ENCODE data around the gene KRT5.
A peak's percentile ranks its signal among the peaks of the same experiment; 100 is the strongest.

Gene KRT5
- 0 to 0.09 (median 0) reads per million in 4 experiments for total RNA-seq

DNA sequence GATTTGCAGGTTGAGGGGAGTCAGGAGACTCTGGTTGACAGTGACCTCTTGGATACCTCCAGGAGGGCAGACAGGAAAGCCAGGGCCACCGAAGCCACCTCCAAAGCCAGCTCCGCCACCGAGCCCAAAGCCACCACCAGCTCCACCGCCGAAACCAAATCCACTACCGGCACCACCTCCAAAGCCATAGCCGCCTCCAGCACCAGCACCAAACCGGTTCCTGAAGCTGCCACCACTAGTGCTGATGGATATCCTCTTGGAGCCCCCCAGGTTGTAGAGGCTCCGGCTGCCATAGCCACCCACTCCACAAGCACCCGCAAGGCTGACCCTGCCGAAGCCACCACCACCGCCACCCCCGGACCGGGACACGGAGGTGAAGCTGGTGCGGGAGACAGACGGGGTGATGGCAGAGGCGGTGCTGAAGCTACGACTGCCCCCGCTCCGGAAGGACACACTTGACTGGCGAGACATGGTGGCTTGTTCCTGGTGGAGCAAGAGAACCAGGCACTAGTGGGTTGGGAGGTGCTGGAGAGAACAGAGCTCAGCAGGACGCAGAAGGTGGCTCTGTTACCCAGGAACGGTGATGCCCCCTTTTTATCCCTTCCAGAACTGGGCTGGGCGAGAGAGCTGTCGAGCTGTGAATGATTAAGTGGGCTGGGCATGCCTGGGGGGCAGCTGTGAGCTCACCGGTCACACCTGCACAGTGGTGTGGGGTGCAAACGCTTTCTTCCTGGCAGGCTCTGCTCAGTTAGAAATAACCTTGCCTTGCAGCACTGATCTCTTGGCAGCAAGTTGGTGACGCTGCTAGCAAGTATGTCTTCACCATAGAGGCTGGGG is at the start of gene KRT5:
KRT5 (minus strand) TSS at position 569 of the 837 bp plus-strand sequence; CDS start at position 471, 98 bp downstream.
- no peak for DNase-seq

DNA sequence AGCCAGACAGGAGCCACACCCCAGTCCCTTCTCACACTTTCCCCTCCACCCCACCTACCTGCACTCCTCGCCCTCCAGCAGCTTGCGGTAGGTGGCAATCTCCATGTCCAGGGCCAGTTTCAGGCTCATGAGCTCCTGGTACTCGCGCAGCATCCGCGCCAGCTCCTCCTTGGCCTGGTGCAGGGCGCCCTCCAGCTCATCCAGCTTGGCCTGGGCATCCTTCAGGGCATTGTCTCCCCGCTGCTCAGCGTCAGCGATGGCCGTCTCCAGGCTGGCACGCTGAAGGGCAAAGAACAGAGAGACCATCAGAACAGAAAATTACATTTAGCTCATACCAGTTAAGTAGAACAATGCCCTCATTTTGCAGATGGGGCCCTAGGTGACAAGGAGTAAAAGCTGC is 47.9 kb upstream of the KRT5 start:
- no peak for DNase-seq

DNA sequence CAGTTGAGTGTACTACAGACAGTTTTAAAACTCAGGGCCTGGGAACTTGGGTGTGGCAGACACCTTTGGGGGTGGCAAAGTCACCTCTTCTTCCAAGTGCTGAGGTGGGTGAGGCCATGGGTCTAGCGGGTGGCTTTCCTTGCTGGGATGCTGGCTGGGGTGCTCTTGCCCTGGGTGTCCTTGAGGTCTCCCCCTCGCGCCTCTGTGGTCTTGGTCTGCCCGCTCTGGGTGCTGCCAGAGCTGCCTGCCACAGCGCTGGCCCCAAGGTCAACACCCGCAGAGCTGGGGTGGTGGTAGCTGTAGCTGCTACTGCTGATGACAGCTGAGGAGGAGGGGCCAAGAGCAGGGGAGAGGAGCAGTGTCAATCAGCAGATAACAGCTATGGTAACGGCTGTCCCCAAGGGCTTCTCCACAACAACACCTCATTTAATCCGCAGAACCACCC is 46.7 kb upstream of the KRT5 start:
- DNase-seq: peak; percentile 7

DNA sequence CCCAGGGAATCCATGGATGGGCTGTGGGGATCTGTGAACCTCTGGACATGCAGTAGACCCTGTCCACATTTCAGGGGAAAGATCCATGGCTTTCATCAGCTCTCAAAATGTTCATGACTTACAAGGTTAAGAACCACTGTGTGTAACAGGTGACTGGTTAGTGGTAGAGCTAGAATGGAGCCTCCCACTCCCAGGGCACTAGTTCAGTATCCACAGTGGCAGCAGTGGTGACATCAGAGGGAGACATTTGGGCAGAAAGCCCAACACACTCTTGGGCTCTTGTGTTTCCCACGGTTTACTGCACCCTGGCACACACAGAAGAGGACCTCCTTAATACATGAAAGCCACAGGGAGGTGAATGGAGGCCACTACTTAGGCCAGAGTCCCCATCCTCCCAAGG is 44.4 kb upstream of the KRT5 start:
- DNase-seq: no peak

DNA sequence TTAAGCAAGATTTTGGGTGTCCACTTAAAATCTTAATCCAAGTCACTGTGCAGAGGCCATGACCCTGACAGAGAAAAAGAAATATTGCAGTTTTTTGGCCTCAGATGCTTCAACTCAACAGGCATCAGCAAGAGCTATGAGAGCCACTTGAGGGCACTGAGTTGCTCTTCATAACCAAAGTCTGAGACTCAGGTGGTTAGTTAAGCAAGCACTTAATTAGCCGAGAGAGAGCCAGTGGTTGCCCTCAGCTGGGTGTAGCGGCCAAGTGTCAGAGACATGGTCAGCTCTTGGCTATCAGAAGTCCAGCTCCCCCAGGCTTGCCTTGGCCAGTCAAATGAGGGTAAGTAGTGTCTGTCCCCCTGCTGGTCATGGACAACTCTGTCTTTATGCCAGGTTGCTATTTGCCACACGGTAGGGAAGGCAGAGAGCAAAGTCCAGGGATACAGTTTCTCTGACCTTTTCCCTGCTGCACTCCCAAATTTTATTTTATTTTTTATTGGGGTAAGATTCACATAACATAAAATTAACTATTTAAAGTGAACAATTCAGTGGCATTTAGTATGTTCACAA is 41.8 kb upstream of the KRT5 start:
- no peak for DNase-seq

DNA sequence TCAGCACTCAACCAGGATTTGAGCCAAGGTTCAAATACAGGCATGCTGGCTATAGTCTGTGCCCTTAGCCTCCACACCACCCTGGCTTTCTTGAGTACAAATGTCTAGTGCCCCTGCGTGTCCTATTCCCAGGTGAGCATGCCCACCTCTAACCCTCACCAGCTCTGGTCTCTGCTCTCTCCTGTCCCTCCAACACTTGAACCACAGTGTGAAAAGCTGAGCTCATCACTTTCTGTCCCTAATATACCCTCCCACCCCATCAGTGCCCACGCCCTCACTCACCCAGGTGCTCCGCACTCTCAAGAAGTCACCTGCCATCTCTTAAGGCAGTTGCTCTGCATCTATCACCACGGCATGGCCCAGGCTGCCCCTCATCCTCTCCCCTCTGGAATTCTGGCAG is 39.8 kb upstream of the KRT5 start:
- no peak for DNase-seq

DNA sequence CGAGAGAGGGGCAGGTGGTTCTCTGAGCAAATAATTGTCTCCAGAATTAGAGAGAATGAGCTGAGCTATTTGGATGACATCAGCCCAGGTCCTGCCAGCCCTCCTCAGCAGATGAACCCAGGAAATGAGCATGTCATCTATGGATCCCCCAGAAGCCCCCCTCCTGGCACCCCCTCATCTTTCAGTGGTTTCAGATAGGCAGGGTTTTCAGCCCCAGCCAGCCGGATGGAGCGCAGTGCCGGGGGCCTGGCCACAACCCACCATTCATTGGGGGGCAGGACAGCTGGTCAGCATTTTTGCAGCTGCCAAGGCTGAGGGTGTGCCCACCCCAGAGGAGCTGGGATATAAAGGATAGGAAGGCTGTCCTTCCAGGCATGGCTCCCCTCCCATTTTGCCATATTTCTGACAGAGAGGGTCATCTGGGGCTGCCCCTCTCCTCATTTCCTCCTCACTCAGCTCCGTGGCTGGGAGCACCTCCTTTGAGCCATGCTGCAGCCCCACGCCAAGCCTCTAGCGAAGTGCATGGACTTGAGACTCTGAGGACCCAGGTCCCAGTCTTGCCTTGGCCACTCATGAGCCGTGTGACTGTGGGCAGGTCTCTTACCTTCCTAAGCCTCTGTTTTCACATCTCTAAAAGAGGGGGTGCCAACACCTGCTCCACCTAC is 38.7 kb upstream of the KRT5 start:
- DNase-seq: no peak

DNA sequence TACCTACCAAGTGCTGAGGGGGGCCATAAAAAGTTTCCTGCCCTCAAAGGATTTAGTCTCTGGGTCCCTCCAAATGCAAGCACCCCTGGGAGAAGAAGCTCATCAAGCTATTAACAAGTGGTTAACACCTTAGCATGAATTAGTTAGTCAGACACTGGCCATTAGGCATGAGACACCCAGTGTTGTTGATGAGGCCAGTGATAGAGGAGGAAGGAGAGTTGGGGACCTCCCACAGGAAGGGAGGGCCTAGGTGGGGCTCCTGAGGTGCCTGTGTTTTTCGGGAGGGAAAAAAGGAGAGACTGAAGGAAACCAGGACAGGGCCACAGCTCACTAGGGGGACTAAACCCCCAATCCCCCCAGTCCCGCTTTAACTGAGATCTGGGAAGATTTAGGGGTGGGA is 37.3 kb upstream of the KRT5 start:
- DNase-seq: no peak

DNA sequence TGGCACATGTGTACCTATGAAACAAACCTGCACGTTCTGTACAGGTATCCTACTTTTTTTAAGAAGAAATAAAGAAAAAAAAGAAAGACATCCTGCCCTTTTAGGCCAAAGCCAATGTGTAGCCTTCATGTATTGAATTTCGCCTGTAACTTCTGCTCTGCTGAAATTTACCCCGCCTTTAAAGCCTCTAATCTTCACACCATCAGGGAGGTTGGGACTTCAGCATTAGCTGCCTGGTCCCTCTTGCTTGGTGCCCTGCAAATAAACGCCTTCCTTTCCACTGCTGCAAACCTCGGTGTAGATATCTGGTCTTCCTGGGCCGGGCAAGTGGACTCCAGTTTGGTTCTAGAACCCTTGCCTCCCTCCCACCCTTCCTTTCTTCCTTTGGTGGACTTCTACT is 35.4 kb upstream of the KRT5 start:
- no peak for DNase-seq

DNA sequence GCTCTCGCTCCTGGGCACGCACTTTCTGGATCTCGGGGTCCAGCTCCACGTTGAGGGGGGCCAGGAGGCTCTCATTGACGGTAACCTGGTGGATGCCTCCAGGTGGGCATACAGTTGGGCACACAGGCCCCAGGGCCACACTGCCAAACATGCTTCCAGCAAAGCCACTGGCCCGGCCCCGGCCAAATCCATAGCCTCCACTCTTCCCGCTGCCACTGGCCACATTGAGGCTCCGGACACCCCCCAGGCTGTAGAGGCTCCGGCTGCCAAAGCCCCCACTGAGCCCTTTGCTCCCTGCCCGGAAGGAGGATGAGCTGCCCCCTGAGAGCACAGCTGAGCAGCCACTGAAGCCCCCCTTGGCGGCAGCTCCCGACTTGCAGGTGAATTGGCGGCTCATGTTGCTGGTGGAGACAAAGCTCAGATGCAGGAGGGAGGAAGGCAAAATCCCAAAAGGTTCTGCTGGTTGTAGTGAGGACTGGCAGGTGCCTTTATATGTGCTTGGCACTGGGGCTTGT is 32.5 kb upstream of the KRT5 start, which contains the start of gene KRT71:
KRT71 (minus strand) TSS at position 465 of the 515 bp plus-strand sequence; CDS start at position 397, 68 bp downstream.
- DNase-seq: no peak

DNA sequence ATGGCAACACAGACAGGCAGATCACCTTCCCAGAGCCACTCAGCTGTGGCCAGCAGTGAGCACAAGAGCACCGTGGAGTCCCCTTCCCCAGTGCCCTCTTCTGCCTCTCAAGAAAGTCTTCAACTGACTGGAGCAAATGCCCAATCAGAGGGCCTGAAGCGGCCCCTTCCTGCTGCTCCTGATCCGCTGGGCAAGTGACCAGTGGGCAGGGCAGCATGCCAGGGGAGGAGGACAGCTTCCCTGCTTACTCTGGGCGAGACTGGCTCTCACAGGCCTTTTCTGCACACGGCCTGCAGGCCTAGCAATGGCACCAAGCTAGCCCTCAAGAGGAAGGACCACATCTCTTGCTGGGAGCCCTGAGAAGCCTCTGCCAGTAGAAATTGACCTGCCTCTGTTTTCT is 31.9 kb upstream of the KRT5 start:
- no peak for DNase-seq

DNA sequence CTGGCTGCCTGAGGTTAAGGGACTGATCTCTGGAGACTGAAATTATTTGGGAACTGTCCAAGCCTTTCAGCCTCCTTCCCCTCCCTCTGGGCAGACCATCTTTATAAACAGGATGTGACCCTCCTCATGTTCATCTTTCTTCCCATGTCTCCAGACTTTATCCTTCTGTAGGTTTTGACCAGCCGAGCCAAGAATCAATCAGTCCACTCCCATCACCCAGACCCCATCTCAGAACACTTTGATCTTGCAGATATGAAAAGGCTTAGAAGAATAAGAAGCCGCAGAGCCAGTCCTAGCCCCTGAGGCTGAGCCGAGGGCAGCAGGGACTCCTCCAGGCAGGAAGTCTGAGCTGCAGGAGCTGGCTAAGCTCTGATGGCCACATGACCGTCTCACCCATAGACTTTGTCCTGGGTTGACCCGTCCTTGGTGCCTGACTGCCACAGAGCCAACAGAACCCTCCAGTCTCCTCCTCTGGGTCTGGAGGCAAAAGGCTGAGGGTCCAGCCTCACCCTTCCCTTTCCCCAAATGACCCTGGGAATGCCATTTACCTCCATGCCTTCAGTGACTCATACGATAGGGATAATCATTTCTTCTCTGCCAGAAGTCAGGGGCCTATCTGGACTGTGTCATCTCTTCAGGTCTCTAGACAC is 31.1 kb upstream of the KRT5 start:
- no peak for DNase-seq

DNA sequence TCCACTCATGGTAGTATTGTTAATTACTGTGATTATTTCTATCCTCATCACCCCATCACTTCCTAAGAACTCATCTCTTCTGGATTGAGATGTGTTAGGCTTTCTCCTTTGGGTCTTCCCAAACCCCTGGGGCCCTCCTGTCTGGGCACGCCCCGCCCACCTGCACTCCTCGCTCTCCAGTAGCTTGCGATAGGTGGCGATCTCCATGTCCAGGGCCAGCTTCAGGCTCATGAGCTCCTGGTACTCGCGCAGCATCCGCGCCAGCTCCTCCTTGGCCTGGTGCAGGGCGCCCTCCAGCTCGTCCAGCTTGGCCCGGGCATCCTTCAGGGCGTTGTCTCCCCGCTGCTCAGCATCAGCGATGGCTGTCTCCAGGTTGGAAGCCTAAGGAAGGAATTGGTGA is 25.9 kb upstream of the KRT5 start:
- DNase-seq: no peak

DNA sequence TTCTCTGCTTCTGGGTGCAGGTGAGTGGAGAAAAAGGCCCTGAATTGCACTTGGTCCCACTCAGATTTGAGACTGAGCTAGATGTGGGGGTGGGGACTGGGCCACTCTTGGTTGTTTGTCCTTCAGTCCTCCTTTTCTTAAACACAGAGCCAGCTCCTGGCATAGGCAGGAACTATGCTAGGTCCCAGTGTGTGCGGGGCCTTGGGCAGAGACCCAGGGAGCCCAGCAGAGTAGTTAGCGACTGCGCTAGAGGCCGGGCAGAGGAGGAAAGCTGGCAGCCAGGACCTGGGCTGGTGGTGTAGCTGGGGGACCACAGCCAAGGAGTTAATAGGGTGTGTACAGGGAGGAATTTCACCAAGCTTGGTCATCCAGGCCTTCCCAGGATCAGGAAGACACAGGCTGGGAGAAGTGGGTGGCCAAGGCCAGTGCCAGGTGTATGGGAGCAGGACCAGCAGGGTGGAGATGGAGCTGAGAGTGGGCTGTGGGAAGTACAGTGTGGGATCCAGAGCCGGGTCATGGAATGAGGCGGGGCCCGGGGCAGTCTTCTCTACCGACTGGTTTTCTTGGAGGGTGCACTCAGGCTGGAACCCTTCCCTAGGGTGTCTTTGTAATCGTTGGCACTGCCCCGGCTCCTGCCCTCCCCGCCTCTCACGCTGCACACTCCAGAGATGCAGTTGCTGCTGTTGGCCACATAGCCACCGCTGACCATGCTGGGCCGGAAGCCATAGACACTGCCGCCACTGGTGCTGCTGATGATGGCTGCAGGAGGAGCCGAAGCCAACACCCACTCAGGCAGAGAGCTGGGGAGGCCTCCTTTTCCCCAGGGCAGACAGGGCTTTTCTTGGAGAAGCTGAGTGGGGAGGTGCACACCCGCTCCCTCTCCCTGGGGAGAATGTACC is 24.0 kb upstream of the KRT5 start:
- DNase-seq: no peak

DNA sequence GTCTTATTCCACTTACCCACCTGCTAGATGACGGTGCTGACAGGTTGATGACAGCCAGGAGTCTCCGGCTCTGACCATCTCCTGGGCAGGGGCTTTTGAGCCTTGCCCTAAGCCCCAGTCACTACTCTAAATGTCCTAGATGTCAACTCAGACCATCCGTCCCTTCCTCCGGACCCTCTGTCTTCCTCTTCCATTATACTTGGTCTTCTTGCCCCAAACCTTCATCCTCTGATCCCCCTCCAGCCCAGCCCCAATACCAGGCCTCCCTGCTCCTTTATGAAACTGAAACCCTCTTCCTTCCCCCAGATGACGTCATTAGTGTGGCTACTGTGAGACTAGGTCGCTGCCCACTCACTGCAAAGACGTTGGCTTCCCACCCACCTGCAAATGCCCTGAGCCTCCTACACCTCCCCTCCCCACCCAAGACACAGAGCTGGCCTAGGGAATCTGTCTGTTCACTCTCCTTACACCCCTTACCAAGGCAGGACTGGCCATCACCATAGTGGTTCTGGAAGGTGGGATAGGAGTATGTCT is 22.7 kb upstream of the KRT5 start:
- no peak for DNase-seq

DNA sequence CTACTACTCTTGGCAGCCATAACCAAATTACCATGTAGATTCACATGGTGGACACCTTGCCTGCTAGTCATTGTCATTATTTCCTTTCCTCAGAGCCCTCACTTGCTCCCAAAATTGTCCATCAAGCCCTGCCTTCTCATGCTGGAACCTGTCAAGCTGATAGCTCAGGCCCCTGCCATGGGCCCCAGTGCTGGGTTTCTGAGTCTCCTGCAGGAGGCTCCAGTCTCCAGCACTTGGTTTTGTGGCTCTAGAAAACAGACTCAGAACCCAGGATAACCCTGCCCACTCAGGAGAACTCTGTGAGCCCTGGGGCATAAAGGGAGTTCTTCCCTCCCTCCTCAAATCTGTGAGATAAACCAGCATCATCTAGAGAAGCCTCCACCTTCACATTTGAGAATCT is 22.0 kb upstream of the KRT5 start:
- DNase-seq: no peak

DNA sequence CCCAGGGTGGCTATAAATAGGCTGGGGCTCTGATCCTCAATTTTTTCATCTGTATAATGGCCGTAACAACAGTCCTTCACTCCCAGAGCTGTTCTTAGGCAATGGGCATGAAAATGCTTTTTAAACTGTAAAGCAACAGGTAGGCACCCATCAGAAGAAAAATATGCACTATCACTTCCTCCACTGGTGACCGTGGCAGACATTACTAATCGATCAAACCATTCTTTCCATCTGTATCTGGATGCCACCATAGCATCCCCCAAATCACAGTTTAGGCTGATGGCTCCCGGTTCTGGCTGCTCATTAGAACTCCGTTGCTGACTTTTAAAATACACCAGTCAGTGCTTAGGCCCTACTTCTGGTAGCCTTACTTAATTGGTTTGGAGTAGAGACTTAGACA is 21.5 kb upstream of the KRT5 start:
- no peak for DNase-seq

DNA sequence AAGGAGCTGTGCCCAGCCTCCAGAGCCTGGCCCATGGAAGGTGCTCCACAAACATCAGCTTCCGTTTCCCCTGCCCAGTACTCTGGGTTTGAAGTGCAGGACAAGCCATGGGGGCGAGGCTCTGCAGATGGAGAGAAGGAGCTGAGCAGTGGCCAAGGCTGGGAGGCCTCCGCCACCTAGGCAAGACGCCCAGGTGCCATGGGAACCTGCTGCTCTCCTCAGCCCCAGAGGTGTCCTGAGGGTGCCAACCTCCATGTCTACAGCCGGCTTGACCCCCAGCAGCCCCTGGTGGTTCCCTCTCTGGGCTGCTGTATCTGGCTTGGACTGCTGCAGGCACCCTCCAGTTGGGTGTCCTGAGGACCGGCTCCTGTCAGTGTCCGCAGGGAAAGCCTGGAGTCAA is 20.3 kb upstream of the KRT5 start:
- no peak for DNase-seq

DNA sequence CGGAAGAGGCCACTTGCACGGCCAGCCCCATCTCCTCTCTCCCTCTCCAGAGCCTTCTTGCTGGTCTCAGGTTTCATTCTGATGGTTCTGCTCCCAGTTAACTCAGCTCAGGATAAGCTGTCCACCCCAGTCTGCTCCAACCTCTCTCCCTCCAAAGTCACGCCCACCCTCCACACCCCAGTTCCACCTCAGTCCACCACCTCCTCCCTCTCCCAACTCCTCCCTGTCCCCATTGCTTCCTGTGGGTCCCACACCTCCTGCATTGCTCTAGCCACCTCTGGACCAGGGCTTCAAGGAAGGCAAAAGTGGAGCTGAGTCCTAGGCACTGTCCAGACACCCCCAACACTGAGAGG is 19.6 kb upstream of the KRT5 start:
- DNase-seq: no peak

DNA sequence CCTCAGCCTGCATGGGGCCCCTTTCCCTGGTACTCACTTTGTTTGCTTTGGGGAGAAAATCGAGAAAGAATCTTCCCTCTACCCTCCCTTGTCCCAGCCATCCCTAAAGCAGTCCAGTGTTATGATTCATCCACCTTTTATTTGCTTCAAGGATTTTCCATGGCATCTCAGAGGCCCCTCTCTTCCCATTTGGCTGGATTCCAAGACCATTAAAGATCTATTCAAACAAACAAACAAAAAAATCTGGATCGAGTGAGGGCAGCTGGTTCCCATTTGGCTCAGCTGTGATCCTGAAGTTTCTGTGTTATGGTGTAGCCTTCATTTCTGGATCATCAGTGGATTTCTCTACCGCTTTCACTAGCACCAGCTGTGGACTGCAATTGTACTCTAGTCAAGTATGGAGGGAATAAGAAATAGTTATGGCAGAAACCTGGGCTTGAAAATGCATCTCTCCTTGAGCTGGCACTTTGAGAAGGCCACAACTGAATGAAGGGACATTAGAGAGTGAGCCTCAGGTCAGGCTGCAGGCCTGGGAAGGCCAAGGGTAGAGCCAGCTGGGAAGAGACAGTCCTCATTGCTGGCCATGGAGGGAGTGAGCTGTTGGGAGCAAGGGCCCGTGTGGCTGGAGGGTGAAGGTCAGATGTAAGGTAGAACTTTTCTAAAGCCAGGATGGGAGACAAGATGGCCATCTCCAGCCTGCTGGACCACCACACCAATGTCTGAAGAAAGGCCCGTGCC is 19.1 kb upstream of the KRT5 start:
- no peak for DNase-seq

DNA sequence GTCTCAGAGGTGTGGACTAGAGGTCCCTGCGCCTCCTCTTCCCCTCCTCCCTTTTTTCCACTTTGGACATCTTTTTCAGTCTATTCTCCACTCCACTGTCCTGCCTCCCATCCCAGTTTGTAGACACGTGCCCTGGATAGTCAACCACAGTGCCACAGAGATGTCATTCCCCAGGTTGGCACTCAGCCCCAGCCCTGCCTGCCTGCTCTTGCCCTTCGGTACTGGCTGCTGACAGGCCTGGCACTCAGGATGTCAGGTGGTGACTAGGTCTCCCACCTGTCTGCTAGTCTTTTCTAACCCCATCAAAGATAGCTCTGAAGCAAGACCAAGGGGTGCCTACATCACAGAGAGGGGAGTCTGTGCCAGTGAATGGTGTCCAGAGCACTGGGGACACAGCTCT is 16.9 kb upstream of the KRT5 start:
- DNase-seq: no peak

Measured in effector CD8-positive, alpha-beta T cell (primary cell).